Rectal smooth muscle tissue (tissue), 1 donor: ENCODE data around the gene IFFO2.
A peak's percentile ranks its signal among the peaks of the same experiment; 100 is the strongest.

ENCODE experiments used
- H3K27ac ChIP-seq: one replicate; pipeline ENCODE4 v1.7.0; 2013; ENCODE audit warnings: low read depth, low read length, inconsistent platforms
- H3K27me3 ChIP-seq: one replicate; pipeline ENCODE4 v1.7.0; 2013; ENCODE audit warnings: low read length; ENCODE audit not compliant: control insufficient read depth, insufficient read depth
- H3K36me3 ChIP-seq: one replicate; pipeline ENCODE4 v1.7.0; 2013; ENCODE audit warnings: low read length; ENCODE audit not compliant: control insufficient read depth, insufficient read depth
- H3K4me1 ChIP-seq: one replicate; pipeline ENCODE4 v1.7.0; 2013; ENCODE audit warnings: low read length; ENCODE audit not compliant: control insufficient read depth, insufficient read depth
- H3K4me3 ChIP-seq: one replicate; pipeline ENCODE4 v1.7.0; 2013; ENCODE audit warnings: low read length
- H3K9ac ChIP-seq: one replicate; pipeline ENCODE4 v1.7.0; 2013; ENCODE audit warnings: low read length

IFFO2 gene

DNA sequence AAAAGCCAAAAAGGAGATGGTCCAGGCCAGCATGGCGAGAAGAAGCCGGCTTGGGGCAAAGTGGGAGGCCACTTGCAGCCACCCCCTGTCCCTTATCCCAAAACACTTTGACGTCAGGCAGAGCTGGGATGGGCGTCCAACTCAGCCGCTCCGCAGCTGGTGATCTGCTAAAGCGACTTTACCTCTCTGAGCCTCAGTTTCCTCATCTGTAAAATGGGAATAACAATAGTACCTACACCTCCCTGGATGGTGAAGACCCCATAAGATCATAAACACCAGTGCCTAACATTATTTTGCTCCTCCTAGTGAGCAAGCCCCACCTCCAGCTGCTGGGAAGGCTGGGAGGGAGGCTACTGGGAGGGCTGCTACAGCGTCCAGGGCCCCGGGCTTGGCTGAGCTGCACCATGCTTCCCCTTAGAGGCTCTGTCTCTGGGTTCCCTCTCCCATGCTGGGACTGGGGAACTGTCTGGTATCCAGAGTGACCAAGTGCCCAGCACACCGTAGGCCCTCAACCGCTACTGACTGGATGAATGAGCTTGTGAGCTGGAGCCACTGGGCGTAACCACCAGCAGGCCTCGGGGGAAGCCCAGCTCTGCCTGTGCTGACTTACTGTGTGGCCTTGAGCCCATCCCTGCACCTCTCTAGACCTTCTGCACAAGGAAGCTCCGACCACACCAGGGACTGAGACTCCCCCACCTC lies 18.3 kb downstream of the IFFO2 start:
- Histone ChIP-seq H3K27ac (peak overlapping the region; percentile 1), H3K27me3 (no peaks in the 10 kb centered on the region), H3K9ac (no peak overlapping the region), H3K4me3 (no peak overlapping the region), H3K4me1 (peaks cover 37% of the 10 kb centered on the region), H3K36me3 (no peaks in the 10 kb centered on the region)

GRCh38 chr1:18937539-18937938 lies 18.9 kb downstream of the IFFO2 start:
- Histone ChIP-seq H3K27me3 (no peaks in the 10 kb centered on the region), H3K9ac (no peak overlapping the region), H3K27ac (no peak overlapping the region), H3K4me3 (no peak overlapping the region), H3K4me1 (peaks cover 37% of the 10 kb centered on the region), H3K36me3 (no peaks in the 10 kb centered on the region)

- Histone ChIP-seq H3K4me1 (peaks cover 36% of the 10 kb centered on the region), H3K9ac (no peak overlapping the region), H3K36me3 (no peaks in the 10 kb centered on the region), H3K27me3 (no peaks in the 10 kb centered on the region), H3K27ac (no peak overlapping the region), H3K4me3 (no peak overlapping the region)
Measured at GRCh38 chr1:18936814-18937481, 19.5 kb downstream of the IFFO2 start.

DNA sequence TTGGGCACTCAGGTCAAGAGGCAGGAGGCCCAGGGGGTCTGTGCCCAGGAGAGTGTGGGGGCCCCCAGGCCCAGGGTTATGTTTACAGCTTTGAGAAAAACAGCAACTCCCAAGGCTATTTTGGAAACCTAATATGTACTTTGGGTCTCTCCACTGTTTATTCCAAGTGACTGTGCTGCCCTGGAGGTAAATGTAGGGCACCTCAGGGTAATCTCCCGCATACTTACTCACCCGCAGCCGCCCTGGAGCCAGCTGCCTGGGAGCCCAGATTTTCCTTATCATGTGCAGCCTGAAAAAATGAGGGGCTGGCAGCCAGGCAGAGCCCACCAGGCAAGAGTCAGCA lies 20.0 kb downstream of the IFFO2 start:
- Histone ChIP-seq H3K9ac (no peak overlapping the region), H3K4me1 (peaks cover 31% of the 10 kb centered on the region), H3K27ac (no peak overlapping the region), H3K27me3 (no peaks in the 10 kb centered on the region), H3K4me3 (no peak overlapping the region), H3K36me3 (no peaks in the 10 kb centered on the region)

GRCh38 chr1:18934205-18935000 lies 22.1 kb downstream of the IFFO2 start:
- Histone ChIP-seq H3K4me3 (no peak overlapping the region), H3K9ac (no peak overlapping the region), H3K27me3 (no peaks in the 10 kb centered on the region), H3K4me1 (peaks cover 11% of the 10 kb centered on the region), H3K27ac (no peak overlapping the region), H3K36me3 (no peaks in the 10 kb centered on the region)

GRCh38 chr1:18932879-18933278 lies 23.6 kb downstream of the IFFO2 start:
- H3K4me1 ChIP-seq = peaks cover 2% of the 10 kb centered on the region
- no peak overlapping the region for H3K4me3 ChIP-seq
- no peaks in the 10 kb centered on the region for H3K27me3 ChIP-seq
- H3K9ac ChIP-seq = no peak overlapping the region
- H3K27ac ChIP-seq = no peak overlapping the region
- H3K36me3 ChIP-seq = no peaks in the 10 kb centered on the region

- Histone ChIP-seq H3K4me3 (no peak overlapping the region), H3K9ac (no peak overlapping the region), H3K4me1 (peaks cover 2% of the 10 kb centered on the region), H3K27me3 (no peaks in the 10 kb centered on the region), H3K27ac (no peak overlapping the region), H3K36me3 (no peaks in the 10 kb centered on the region)
Measured at GRCh38 chr1:18932387-18932786, 24.1 kb downstream of the IFFO2 start.

GRCh38 chr1:18931730-18932129 lies 24.7 kb downstream of the IFFO2 start:
- H3K27me3 ChIP-seq = no peaks in the 10 kb centered on the region
- peaks cover 6% of the 10 kb centered on the region for H3K4me1 ChIP-seq
- no peak overlapping the region for H3K4me3 ChIP-seq
- no peak overlapping the region for H3K9ac ChIP-seq
- H3K27ac ChIP-seq = no peak overlapping the region
- H3K36me3 ChIP-seq = no peaks in the 10 kb centered on the region

DNA sequence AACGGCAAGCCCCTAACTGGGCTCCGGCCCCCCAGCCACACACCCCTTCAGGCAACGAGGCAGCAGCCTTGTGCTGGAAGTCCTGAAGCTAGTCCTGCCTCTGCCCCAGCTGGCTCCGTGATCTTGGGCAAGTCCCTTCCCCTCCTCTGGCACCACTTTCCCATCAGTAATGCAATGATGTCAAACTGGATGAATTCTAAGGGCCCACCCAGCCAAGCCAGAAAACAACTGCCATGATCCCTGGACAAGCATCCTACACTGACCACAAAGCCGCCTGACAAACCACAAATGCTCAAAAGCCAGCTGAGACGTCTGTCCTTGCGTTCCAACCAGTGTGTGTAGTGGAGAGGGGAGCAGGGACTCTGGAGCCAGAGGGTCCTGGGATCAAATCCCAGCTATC lies 26.8 kb downstream of the IFFO2 start:
- H3K9ac ChIP-seq = no peak overlapping the region
- H3K27me3 ChIP-seq = no peaks in the 10 kb centered on the region
- H3K36me3 ChIP-seq = no peaks in the 10 kb centered on the region
- H3K27ac ChIP-seq = no peak overlapping the region
- H3K4me1 ChIP-seq = peaks cover 9% of the 10 kb centered on the region
- no peak overlapping the region for H3K4me3 ChIP-seq

GRCh38 chr1:18928985-18929384 lies 27.5 kb downstream of the IFFO2 start:
- Histone ChIP-seq H3K4me1 (peaks cover 15% of the 10 kb centered on the region), H3K9ac (no peak overlapping the region), H3K36me3 (no peaks in the 10 kb centered on the region), H3K27me3 (no peaks in the 10 kb centered on the region), H3K4me3 (no peak overlapping the region), H3K27ac (no peak overlapping the region)

- Histone ChIP-seq H3K9ac (no peak overlapping the region), H3K27ac (no peak overlapping the region), H3K4me3 (no peak overlapping the region), H3K4me1 (peaks cover 21% of the 10 kb centered on the region), H3K36me3 (no peaks in the 10 kb centered on the region), H3K27me3 (no peaks in the 10 kb centered on the region)
Measured at GRCh38 chr1:18928406-18928805, 28.1 kb downstream of the IFFO2 start.

- peaks cover 27% of the 10 kb centered on the region for H3K4me1 ChIP-seq
- H3K27me3 ChIP-seq = no peaks in the 10 kb centered on the region
- H3K4me3 ChIP-seq = peak overlapping the region; percentile 28
- no peak overlapping the region for H3K9ac ChIP-seq
- no peak overlapping the region for H3K27ac ChIP-seq
- no peaks in the 10 kb centered on the region for H3K36me3 ChIP-seq
Measured at GRCh38 chr1:18927654-18928272, 28.7 kb downstream of the IFFO2 start.
